Tongue (tissue), 2 donors: ENCODE data around the gene VIL1. TPM values are rescaled to one million over a fixed set of nuclear protein-coding genes. Genes with fewer than 3 reads are reported as not detected.

Source experiments
- DNase-seq: peaks from one replicate; pipeline ENCODE4 v3.0.0-alpha.2; 2015
- total RNA-seq: library from RNA; depleted of rRNA; stranded (reverse); fragments of >200 nt; gene quantifications from one replicate; pipeline ENCODE4 v1.2.3, GENCODE V29; 2014

VIL1 gene
- total RNA-seq, 1 donor from 2014 or later = not detected

DNA sequence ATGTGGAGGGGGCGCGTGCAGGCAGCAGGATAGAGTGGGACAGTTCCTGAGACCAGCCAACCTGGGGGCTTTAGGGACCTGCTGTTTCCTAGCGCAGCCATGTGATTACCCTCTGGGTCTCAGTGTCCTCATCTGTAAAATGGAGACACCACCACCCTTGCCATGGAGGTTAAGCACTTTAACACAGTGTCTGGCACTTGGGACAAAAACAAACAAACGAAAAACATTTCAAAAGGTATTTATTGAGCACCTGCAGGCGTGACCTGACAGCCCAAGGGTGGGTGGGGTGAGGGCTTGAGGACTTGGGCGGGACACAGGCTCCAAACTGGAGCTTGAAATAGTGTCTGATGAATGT is 23.9 kb upstream of the VIL1 start:
- no peak for DNase-seq

DNA sequence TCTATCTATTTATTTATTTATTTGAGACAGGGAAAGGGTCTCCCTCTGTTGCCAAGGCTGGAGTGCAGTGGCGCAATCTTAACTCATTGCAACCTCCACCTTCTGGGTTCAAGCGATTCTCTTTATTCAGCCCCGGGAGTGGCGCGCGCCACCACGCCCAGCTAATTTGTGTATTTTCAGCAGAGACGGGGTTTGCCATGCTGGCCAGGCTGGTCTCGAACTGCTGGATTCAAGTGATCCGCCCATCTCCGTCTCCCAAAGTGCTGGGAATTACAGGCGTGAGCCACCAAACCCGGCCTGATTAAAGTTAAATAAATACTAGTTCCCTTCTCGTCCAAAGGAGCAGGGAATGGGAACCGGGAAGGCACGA is 23.5 kb upstream of the VIL1 start:
- no peak for DNase-seq

DNA sequence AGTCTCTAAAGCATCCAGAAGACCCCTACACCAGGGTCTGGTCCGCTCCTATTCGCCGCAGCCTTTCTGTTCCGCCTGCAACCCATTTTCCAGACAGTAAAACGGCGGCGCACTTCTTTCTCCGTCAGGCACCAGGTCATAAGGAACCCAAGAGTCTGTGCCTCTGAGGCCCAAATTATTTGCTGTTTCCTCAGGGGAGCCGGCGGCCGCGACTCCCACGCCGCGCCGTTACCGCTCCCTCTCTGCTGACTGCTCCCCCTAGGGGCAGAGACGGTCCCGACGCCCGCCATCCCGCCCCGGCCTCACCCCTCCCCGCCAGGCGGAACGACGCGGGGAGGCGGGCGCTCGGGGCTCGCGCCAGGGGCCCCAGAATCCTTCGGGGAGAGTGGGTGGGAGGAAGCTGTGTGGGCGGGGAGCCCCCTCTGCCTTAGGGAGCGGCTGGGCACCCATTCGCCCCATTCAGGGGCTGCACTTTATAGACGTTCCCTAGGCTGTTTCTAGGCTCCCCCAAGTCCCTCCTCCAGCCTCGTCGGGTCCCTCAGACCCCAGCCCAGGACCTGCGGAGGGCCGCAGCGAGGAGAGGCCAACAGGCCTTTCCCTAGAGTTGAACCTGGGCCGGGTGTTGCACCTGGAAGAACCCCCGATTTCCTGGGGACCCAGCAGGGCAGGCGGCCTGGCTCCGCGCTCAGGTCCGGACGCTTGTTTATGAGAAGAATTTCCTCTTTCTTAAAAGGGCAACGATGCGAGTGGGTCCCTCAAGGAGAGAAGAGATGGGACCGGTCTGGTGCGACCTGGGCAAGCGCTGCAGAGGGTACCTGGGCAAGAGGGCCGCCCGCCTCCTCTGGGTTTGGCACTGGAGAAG is 22.9 kb upstream of the VIL1 start:
- peak; percentile 97 for DNase-seq

DNA sequence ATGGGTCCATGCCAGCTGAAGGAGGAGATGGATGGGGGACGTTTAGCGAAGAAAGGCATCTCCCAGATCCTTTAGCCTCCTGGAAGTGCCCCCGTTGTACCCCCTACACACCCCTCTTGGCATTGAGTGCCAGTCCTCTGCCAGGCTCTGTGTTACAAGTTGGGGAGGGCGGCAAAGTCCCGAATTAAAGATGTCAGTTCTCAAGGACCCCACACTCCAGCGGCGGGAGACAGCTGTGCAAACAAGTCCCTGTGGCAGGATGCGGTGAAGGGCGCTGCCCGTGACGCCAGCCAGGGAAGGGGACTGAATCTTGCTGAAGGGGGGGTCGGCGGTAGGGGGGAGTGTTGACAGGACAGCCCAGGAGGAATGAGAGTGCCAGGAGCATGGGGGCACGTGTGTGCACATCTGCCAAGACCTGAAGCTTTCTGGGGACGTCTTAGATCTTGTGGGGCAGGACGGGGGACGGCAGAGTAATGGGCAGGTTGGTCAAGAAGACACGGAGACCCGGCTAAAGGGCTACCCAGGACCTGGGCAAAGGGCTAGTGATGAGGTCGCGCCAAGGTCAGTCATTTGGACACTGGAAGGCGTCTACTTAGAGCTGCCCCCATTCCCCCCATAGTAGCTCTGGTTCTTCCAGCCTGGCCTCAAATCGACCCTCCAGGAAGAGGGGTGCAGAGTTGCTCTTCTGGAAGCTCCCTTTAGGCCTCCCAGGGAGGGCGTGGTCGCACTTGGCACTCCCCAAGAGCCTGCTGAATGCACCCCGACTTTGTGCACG is 22.0 kb upstream of the VIL1 start:
- DNase-seq = peak; percentile 89

DNA sequence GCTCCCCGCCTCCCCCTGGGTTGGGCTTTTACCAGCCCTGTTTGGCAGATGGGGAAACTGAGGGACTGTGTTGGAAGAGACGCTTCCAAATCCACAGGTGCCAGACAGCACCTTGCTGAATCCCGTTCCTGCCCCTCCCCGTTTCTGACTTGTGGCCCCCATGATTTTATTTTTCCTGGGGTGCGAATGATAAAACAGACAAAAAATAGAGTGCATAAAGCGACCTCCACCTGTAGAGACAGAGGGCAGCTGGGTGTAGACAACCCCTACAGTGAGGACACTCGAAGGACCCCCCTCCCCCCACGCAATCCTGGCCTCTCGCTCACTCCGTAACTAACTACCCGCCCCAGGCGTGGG is 21.5 kb upstream of the VIL1 start:
- DNase-seq = no peak

DNA sequence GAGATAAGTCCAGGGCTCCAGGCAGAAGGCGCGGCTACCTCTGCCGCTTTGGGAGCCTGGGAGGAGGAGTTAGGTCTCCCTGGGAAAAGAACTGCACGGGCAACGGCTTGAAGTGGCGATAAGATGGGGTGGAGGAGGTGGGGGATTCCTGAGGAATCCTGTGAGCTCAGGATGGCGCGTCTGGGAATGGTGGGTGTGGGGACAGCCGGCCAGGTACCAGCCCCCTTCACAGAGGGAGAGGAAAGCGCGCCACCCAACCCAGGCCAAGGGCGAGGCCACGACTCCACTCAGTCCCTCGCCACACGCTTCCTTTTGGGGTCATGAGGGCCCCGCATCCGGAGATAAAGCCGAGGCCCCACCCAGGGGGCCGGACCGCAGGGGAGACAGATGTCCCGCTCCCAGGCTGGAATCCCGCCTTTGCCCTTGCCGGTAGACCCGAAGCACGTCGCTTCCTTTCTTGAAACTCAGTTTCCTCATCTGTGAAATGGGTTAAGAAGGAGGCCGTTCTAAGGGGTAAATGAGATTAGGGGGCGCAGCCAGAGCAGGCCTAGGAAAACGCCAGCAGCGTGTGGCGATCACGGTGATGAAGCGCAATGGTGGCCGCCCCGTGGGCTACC is 21.0 kb upstream of the VIL1 start:
- peak; percentile 76 for DNase-seq

DNA sequence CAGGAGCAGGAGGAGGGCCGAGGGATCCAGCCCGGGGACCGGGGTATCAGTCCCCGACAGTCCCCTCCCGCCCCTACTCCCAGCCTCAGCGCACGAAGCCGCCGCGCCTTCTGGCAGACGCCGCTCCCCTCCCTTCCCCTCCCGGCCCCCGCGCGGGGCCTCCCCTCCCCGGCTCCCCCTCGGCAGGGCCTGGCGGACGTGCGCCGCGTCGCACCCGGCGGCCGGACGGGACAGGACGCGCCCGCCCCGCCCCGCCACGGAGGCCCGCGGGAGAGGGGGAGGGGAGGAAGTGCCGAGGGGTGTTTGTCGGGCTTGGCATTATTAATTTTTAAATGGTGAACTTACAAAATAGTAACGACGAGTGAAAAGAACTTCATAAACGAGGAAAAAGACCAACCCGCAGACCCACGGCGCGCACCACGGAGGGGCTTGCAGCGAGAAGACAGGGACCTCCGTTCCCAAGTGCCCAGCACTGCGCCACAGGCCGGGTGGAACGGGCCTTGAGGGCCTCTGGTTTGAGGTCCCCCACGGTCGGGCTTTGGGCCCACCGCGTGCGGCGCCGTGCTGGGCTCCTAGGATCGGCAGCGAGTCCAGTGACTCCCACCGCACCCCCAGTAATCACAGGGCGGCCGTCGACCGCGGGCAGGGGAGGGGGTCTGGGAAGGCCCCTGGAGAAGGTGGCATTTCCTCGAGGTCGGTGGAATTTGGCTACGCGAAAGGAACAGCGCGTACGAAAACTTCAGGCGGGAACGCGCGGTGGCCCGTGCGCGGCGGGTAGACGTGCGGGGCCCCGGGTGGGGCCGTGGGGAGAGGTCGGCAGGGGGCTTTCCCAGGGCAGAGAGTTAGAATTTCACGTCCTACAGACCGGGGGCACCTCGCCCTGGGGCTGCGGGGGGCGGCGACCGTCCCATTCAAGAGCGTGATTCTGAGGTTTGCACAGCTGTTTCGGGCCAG is 20.2 kb upstream of the VIL1 start:
- DNase-seq = peak; percentile 94

DNA sequence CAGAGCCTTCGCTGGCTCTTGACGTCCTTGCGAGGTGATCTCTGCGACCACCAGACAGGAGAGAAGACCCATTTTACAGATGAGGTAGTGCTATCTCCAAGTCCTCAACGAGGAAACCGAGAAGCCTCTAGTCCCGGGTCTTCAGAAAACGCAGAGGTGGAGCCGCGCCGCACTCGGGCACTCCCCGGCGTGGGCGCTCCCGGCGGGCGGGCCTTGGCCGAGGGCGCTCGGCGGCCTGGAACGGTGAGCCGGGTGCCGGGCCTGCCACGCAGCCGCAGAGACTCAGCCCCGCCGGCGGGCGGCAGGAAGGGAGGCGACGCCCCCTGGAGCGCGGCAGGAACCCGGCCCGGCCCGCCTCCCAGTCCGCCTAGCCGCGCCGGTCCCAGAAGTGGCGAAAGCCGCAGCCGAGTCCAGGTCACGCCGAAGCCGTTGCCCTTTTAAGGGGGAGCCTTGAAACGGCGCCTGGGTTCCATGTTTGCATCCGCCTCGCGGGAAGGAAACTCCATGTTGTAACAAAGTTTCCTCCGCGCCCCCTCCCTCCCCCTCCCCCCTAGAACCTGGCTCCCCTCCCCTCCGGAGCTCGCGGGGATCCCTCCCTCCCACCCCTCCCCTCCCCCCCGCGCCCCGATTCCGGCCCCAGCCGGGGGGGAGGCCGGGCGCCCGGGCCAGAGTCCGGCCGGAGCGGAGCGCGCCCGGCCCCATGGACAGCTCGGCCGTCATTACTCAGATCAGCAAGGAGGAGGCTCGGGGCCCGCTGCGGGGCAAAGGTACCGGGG is 19.3 kb upstream of the VIL1 start, which contains the start of gene CTDSP1:
TSS of gene CTDSP1 (plus strand) at position 478 of the 776 bp plus-strand sequence. CDS start at position 701, 223 bp downstream.
- DNase-seq = peak; percentile 99

DNA sequence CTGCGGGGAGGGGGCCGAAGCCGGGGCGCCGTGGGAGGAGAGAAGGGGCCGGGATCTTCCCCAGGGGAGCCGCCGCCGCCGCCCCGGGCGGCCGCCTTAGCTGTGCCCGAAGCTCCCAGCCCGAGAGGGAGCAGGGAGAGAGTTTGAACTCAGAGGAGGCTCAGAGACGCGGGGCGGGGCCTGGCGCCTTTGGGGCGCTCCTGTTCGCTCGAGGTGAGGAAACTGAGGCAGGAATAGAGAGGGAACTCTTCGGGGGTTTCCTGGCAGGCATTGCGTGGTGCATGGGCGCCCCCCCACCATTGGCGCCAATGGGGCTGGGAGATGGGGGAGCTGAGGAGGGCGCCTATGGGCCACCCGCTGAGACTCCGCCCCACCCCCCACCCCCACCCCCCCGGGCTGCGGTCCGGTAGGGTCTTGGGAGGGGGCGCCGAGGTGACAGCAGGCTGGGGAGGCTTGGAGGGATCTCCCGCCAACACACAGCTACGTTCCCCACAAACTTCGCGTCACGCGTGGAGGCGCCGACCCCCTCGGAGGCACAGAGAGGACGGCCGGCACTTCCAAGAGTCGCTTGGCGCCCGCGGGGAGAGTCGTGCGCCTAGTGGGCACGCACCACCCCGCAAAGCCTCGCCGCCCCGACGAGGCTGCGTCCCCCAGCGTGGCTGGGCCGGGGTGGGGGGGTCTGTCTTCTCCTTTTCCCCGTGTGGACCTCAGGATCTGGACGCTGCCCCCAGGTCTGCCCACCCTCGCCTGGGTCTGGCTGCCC is 18.6 kb upstream of the VIL1 start:
- peak; percentile 55 for DNase-seq

DNA sequence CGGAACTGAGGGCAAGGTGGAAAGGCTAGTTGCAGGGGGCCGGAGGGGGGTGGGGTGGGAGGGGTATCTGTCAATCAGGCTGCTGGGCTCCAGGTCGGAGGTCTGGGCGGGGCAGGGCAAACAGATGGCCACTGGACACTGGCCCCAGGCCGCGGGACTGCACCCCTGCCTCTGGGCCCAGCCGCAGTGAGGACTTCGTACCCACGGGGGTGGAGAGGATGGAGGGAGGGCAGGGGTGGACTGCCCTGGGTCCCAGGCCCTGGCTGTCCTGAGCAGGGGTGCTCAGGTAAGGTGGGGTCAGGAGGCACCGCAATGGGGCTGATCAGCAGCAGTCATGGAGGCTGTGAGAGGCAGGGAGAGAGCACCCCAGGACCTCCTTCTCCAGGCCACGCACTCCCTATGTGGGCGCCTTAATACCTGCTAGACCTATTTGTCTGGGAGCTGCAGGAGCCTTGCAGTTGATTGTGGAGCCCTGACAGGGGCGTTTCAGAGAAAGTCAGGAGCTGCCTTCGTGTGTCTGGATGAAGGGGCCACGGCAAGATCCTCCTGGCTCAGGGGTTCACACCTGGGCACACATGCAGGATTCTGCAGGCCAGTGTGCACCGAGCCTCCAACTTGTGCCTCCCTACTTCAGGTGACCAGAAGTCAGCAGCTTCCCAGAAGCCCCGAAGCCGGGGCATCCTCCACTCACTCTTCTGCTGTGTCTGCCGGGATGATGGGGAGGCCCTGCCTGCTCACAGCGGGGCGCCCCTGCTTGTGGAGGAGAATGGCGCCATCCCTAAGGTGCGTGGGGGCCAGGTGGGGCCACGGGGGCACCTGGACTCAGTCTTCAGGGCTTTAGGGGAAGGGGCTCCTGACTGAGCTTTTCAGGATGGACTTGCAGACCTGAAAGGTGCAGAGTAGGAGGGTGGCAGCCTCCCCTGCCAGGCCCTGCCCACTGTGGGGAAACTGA is 17.7 kb upstream of the VIL1 start:
- DNase-seq = no peak

DNA sequence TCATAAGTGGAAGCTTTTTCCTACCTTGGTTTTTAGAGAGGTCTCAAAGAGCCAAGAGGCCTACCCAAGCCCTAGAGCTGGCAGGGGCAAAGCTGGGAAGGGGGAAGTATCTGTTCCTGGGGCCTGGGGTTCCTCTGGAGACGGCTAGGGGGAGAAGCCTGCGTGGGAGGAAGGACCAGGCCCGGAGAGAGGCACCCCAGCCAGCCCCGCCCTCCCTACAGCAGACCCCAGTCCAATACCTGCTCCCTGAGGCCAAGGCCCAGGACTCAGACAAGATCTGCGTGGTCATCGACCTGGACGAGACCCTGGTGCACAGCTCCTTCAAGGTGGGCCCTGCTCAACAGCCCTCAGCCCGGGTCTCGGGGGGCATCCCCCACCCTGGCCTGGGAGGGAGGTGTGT is 17.0 kb upstream of the VIL1 start:
- no peak for DNase-seq

DNA sequence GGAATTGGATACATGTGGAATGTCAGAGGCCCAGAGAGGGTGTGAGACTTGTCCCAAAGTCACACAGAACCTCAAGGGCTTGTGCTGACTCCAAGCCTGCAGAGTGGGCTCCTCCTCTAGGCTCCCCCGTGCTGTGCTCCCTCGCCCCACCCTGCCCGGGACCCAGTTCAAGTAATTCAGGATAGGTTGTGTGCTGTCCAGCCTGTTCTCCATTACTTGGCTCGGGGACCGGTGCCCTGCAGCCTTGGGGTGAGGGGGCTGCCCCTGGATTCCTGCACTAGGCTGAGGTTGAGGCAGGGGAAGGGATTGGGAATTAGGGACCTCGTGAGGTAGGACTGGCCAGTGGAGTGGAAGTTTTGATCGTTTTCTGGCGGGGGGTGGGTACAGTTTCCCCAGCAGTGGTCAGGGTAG is 16.4 kb upstream of the VIL1 start:
- no peak for DNase-seq

DNA sequence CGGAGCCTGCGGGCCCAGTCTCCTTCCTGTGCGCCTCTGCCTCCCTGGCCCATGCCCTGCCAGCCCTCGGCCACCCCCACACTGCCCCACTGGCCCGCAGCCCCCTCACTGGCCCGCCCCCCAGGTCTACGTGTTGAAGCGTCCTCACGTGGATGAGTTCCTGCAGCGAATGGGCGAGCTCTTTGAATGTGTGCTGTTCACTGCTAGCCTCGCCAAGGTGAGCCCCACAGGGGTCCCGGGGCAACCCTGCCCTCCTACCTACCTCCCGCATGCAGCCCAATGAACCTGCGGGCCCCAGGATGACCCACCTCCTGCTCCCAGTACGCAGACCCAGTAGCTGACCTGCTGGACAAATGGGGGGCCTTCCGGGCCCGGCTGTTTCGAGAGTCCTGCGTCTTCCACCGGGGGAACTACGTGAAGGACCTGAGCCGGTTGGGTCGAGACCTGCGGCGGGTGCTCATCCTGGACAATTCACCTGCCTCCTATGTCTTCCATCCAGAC is 16.0 kb upstream of the VIL1 start:
- no peak for DNase-seq

DNA sequence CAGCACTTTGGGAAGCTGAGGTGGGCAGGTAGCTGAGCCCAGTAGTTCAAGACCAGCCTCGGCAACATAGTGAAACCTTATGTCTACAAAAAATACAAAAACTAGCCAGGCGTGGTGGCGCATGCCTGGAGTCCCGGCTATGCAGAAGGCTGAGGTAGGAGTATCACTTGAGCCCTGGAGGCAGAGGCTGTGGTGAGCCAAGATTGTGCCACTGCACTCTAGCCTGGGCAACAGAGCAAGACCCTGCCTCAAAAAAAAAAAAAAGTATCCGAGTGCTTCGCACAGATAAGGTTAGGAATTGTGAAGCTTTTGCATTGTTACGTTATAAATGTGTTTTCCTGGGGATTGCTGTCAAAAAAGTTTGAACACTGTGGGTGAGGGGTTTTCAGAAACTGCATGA is 15.1 kb upstream of the VIL1 start:
- DNase-seq = no peak

DNA sequence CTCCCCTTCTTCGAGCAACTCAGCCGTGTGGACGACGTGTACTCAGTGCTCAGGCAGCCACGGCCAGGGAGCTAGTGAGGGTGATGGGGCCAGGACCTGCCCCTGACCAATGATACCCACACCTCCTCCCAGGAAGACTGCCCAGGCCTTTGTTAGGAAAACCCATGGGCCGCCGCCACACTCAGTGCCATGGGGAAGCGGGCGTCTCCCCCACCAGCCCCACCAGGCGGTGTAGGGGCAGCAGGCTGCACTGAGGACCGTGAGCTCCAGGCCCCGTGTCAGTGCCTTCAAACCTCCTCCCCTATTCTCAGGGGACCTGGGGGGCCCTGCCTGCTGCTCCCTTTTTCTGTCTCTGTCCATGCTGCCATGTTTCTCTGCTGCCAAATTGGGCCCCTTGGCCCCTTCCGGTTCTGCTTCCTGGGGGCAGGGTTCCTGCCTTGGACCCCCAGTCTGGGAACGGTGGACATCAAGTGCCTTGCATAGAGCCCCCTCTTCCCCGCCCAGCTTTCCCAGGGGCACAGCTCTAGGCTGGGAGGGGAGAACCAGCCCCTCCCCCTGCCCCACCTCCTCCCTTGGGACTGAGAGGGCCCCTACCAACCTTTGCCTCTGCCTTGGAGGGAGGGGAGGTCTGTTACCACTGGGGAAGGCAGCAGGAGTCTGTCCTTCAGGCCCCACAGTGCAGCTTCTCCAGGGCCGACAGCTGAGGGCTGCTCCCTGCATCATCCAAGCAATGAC is 14.4 kb upstream of the VIL1 start:
- no peak for DNase-seq

DNA sequence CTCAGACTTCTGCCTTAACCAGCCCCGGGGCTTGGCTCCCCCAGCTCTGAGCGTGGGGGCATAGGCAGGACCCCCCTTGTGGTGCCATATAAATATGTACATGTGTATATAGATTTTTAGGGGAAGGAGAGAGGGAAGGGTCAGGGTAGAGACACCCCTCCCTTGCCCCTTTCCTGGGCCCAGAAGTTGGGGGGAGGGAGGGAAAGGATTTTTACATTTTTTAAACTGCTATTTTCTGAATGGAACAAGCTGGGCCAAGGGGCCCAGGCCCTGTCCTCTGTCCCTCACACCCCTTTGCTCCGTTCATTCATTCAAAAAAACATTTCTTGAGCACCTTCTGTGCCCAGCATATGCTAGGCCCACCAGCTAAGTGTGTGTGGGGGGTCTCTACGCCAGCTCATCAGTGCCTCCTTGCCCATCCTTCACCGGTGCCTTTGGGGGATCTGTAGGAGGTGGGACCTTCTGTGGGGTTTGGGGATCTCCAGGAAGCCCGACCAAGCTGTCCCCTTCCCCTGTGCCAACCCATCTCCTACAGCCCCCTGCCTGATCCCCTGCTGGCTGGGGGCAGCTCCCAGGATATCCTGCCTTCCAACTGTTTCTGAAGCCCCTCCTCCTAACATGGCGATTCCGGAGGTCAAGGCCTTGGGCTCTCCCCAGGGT is 13.7 kb upstream of the VIL1 start:
- no peak for DNase-seq

DNA sequence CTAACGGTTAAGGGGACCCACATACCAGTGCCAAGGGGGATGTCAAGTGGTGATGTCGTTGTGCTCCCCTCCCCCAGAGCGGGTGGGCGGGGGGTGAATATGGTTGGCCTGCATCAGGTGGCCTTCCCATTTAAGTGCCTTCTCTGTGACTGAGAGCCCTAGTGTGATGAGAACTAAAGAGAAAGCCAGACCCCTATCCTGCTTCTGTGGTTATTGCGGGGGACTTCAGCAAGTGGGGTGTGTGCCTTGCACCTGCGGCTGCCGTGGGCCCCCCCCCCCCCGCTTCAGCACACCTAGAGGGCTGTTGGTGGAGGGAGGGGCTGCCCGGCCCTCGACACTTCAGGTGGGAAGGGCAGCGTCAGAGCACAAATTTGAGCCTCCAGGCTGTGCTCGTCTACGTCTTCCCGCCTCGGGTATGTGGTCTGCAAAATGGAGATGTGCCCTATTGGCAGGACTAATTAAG is 13.1 kb upstream of the VIL1 start:
- peak; percentile 48 for DNase-seq
